Subcutaneous adipose tissue (tissue), 4 donors: ENCODE measurements around the gene LRMDA. TPM values are rescaled to one million over a fixed set of nuclear protein-coding genes. Genes with fewer than 3 reads are reported as not detected.

Source experiments
- CTCF ChIP-seq: fragments of 450-650 bp; IDR thresholded peaks from one replicate; pipeline ENCODE4 v1.5.1; 2016; ENCODE audit warnings: low read depth, mild to moderate bottlenecking, control low read depth, antibody characterized with exemption, moderate library complexity
- total RNA-seq, 4 donors: library from RNA; depleted of rRNA; stranded (reverse); fragments of >200 nt; gene quantifications; one replicate each; pipeline ENCODE4 v1.1.0, GENCODE V29; 2016

LRMDA gene
- total RNA-seq, 4 donors from 2014 or later: 17.4 to 92.1 (median 22.8) TPM

- TF ChIP-seq CTCF: no peak
These were observed 1120.9 kb downstream of the LRMDA start for GRCh38 chr10:76552091-76552873.

GRCh38 chr10:76553263-76554032 lies 1122.0 kb downstream of the LRMDA start:
- TF ChIP-seq CTCF: no peak

DNA sequence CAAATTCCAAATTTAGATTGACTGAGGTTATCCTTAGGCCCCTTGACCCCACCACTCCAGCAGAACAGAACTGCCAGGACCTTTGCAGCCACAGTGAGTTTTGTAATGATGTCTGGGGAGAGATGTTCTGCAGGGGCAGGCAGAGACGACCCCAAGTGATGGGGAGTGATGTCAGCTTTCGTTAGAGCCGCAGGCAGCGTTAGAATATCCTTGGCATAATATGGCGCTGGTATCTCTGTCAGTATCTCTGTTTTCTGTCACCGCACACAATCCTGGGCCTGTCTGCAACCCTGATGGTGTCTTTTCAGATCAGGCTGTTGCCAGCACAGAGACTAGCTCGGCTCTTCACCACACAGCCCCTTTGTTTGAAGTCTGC lies 1122.6 kb downstream of the LRMDA start:
- no peak for TF ChIP-seq CTCF

DNA sequence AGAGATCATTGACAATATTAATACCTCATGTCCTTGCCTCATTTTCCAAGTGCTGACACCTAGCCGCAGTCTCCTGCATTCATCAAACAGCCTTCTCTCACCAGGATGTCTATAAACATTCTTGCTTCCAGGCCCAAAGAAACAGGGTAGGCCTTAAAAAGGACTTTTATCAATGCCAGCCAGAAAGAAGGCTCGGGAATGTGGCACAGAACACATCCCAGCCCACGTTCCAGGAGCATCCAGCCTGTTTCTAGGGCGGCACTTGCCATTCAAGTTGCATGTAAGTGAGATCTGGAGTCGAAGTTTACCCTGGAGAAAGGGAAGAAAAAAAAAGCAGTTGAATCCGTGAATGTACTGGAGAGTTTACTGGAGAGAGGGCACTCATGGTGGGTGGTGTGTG lies 1123.1 kb downstream of the LRMDA start:
- no peak for TF ChIP-seq CTCF

DNA sequence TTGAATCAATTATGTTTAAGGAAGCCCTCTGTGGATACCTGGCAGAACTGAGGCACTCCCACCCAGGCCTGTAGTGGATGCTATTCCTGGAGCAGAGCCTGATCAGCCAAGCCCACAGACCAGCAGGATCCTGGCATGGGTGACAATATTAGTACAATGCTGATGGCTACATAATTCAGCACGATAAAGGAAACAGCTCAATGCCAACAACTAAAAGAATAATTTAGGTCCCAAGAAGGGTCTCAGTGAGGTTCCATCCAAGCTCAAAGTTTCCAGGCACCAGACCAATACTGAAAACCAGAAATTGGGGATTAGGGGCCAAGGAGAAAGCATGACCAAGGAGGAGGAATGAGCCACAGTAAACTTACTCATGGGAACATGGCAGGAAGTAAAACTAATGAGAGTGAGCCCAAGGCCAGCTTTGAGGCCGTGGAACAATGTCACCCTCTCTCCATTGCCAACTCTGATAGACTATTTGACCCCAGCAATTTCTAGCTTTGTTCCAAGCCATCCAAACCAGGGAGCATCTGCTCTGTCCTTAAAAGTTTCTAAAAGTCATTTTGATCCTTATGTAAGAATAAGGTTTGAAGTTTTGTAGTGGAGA lies 1123.7 kb downstream of the LRMDA start:
- no peak for TF ChIP-seq CTCF

GRCh38 chr10:76557366-76557765 lies 1125.9 kb downstream of the LRMDA start:
- TF ChIP-seq CTCF: no peak

GRCh38 chr10:76558586-76558985 lies 1127.2 kb downstream of the LRMDA start:
- TF ChIP-seq CTCF: no peak
